Measurements from ENCODE around the gene BCL2L11. TPM values are rescaled to one million over a fixed set of nuclear protein-coding genes. Genes with fewer than 3 reads are reported as not detected.

The BCL2L11 gene
- total and polyA plus RNA-seq, 10 of the 15 experiments (the other 5 are each of a cell fraction or from before 2014, with no cell fraction given) = 0.29 to 10.1 (median 1.1) TPM

DNA sequence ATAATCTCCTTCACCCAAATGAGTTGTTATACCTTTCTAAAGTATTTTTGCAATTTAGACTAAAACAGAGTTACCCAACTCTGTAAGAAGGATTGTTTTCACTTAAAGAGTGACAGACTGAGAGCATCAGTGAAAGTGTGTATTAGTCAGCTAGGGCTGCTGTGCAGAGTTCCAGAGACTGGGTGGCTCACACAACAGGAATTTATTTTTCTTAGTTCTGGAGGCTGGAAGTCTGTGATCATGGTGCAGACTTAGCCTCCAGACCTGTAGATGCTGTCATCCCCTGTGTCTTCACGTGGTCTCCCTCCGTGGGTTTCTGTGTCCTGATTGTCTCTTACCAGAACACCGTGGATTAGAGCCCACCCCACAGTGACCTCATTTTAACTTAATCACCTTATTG lies 40.0 kb downstream of the BCL2L11 start:
- Histone ChIP-seq H2AFZ (ENCODE audit: control insufficient read depth, low read depth, low read length) (no peak overlapping the region), H3K36me3 (ENCODE audit: control insufficient read depth in 2 of 2, insufficient read depth in 2 of 2, low read length in 1 of 2) (peaks cover 0 to 11% of the 10 kb centered on the region in 2 experiments; a peak in 3 of 4 replicates), H3K9me3 (replicated peaks; ENCODE audit: control insufficient read depth, insufficient read depth, low read length) (no peaks in the 10 kb centered on the region), H3K9ac (ENCODE audit: control insufficient read depth, insufficient read depth, low read length) (no peak overlapping the region), H3K4me1 (ENCODE audit: control insufficient read depth, insufficient read depth, low read length) (peaks cover 19% of the 10 kb centered on the region), H3K79me2 (ENCODE audit: control insufficient read depth, insufficient read depth, low read length) (no peaks in the 10 kb centered on the region), H3K27me3 (replicated peaks in 1 of 2; ENCODE audit: control insufficient read depth in 2 of 2, insufficient read depth in 2 of 2, low read length in 1 of 2) (no peaks in the 10 kb centered on the region), H3K4me2 (ENCODE audit: control insufficient read depth, insufficient read depth) (no peak overlapping the region), H4K20me1 (ENCODE audit: control insufficient read depth, insufficient read depth) (peaks cover 3% of the 10 kb centered on the region; the same call in 1 of the 2 replicates), H3K4me3 (no peak overlapping the region), H3K27ac (ENCODE audit: control insufficient read depth, insufficient read depth) (no peak overlapping the region)
- BruUV-seq (replicated peaks) = no TSS peak
- 96% methylated on average over 3 of the region's 3 CpGs for WGBS (ENCODE audit: insufficient coverage, insufficient replicate concordance, low lambda C conversion rate, missing lambda C conversion rate)
- DNase-seq (ENCODE audit: low read depth, low spot score) (no peak), ATAC-seq (no peak), FAIRE-seq (no peak)
- SMC1A ChIA-PET (ENCODE audit: uncharacterized antibody, unreplicated experiment) = no interaction called here
- RAD21 ChIA-PET (ENCODE audit: unreplicated experiment) = no interaction called here
- POLR2A ChIA-PET = no interaction called here
- intact Hi-C loops (cut with micrococcal nuclease; ENCODE audit: unreplicated experiment) = no loop called here
- CTCF ChIA-PET = no interaction called here
- in situ Hi-C loops (cut with MboI) = no loop called here
- TF ChIP-seq NR2C1 (IDR thresholded peaks at IDR 0.05) (no peak), CHD4 (IDR thresholded peaks at IDR 0.05) (no peak), MXI1 (IDR thresholded peaks at IDR 0.05; ENCODE audit: low read depth, low read length) (no peak), CHD2 (IDR thresholded peaks at IDR 0.05; ENCODE audit: borderline replicate concordance, low read depth, low read length) (no peak), CEBPB (IDR thresholded peaks at IDR 0.05; ENCODE audit: borderline replicate concordance in 1 of 2, low read depth in 2 of 2, low read length in 2 of 2) (no peak), GABPA (IDR thresholded peaks at IDR 0.05; ENCODE audit: low read depth) (no peak), SRF (IDR thresholded peaks at IDR 0.05; ENCODE audit: low read depth in 2 of 2, low read length in 2 of 2) (no peak), FOS (IDR thresholded peaks at IDR 0.05; ENCODE audit: borderline replicate concordance, extremely low read depth, insufficient read length) (no peak), RB1 (IDR thresholded peaks at IDR 0.05; ENCODE audit: borderline replicate concordance) (no peak), CHD1 (IDR thresholded peaks at IDR 0.05; ENCODE audit: low read depth, low read length) (no peak), NBN (IDR thresholded peaks at IDR 0.05) (no peak), SPI1 (IDR thresholded peaks at IDR 0.05; ENCODE audit: borderline replicate concordance, insufficient read depth, low read depth, low read length) (no peak), WRNIP1 (IDR thresholded peaks at IDR 0.05; ENCODE audit: borderline replicate concordance, low read depth, low read length) (no peak), SUPT20H (IDR thresholded peaks at IDR 0.05; ENCODE audit: borderline replicate concordance, control insufficient read depth, low read depth, low read length) (no peak), KAT2A (conservative IDR thresholded peaks at IDR 0.05; ENCODE audit: control insufficient read depth, low read depth, low read length) (no peak)
- TF ChIP-seq, protein P1, sequence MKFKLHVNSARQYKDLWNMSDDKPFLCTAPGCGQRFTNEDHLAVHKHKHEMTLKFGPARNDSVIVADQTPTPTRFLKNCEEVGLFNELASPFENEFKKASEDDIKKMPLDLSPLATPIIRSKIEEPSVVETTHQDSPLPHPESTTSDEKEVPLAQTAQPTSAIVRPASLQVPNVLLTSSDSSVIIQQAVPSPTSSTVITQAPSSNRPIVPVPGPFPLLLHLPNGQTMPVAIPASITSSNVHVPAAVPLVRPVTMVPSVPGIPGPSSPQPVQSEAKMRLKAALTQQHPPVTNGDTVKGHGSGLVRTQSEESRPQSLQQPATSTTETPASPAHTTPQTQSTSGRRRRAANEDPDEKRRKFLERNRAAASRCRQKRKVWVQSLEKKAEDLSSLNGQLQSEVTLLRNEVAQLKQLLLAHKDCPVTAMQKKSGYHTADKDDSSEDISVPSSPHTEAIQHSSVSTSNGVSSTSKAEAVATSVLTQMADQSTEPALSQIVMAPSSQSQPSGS (IDR thresholded peaks at IDR 0.05; ENCODE audit: low read length) = no peak
- TF ChIP-seq, protein P2, sequence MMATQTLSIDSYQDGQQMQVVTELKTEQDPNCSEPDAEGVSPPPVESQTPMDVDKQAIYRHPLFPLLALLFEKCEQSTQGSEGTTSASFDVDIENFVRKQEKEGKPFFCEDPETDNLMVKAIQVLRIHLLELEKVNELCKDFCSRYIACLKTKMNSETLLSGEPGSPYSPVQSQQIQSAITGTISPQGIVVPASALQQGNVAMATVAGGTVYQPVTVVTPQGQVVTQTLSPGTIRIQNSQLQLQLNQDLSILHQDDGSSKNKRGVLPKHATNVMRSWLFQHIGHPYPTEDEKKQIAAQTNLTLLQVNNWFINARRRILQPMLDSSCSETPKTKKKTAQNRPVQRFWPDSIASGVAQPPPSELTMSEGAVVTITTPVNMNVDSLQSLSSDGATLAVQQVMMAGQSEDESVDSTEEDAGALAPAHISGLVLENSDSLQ (IDR thresholded peaks at IDR 0.05) = no peak
- TF ChIP-seq, protein P3, sequence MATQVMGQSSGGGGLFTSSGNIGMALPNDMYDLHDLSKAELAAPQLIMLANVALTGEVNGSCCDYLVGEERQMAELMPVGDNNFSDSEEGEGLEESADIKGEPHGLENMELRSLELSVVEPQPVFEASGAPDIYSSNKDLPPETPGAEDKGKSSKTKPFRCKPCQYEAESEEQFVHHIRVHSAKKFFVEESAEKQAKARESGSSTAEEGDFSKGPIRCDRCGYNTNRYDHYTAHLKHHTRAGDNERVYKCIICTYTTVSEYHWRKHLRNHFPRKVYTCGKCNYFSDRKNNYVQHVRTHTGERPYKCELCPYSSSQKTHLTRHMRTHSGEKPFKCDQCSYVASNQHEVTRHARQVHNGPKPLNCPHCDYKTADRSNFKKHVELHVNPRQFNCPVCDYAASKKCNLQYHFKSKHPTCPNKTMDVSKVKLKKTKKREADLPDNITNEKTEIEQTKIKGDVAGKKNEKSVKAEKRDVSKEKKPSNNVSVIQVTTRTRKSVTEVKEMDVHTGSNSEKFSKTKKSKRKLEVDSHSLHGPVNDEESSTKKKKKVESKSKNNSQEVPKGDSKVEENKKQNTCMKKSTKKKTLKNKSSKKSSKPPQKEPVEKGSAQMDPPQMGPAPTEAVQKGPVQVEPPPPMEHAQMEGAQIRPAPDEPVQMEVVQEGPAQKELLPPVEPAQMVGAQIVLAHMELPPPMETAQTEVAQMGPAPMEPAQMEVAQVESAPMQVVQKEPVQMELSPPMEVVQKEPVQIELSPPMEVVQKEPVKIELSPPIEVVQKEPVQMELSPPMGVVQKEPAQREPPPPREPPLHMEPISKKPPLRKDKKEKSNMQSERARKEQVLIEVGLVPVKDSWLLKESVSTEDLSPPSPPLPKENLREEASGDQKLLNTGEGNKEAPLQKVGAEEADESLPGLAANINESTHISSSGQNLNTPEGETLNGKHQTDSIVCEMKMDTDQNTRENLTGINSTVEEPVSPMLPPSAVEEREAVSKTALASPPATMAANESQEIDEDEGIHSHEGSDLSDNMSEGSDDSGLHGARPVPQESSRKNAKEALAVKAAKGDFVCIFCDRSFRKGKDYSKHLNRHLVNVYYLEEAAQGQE (IDR thresholded peaks at IDR 0.05; ENCODE audit: low read depth, low read length) = no peak

All from GM12878 (cell line).